Hematopoietic multipotent progenitor cell treated with erythropoietin and hydrocortisone succinate and interleukin-3 and kit ligand, for 17 days (in vitro differentiated cells): ENCODE results near the gene IQCK.

Source experiments
- DNase-seq: peaks from one replicate; pipeline ENCODE4 v3.0.0-alpha.2; 2015; ENCODE audit warnings: low spot score

IQCK gene

GRCh38 chr16:19860166-19861041 is 142.3 kb downstream of the IQCK start:
- no peak for DNase-seq

GRCh38 chr16:19861133-19861532 is 143.1 kb downstream of the IQCK start:
- no peak for DNase-seq

- DNase-seq: no peak
These were observed 143.8 kb downstream of the IQCK start for GRCh38 chr16:19861811-19862327.

- DNase-seq: no peak
These were observed 145.9 kb downstream of the IQCK start for GRCh38 chr16:19863990-19864389.

DNA sequence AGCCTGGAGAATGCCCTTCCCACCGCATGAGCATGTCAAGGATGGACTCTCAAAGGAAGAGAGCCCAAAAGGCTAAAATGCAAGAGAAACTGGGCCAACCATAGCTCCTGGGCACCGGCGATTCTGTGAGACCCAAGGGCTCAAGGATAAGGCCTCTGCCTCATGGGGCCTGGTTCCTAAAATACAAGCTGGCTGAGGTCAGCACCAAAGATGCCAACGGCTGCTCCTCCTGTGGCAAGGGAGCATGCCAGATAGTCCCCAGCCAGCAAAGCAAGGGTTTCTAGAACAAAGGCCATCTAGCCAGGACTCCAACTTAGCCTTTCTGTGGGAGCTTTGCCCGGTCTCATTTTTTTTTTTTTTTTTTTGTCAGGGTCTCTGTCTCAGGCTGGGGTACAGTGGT is 146.5 kb downstream of the IQCK start:
- no peak for DNase-seq

GRCh38 chr16:19868421-19868820 is 150.3 kb downstream of the IQCK start:
- DNase-seq: no peak

- DNase-seq: no peak
These were observed 153.7 kb downstream of the IQCK start for GRCh38 chr16:19871721-19872120.

- no peak for DNase-seq
These were observed 154.2 kb downstream of the IQCK start for GRCh38 chr16:19872179-19872863.

DNA sequence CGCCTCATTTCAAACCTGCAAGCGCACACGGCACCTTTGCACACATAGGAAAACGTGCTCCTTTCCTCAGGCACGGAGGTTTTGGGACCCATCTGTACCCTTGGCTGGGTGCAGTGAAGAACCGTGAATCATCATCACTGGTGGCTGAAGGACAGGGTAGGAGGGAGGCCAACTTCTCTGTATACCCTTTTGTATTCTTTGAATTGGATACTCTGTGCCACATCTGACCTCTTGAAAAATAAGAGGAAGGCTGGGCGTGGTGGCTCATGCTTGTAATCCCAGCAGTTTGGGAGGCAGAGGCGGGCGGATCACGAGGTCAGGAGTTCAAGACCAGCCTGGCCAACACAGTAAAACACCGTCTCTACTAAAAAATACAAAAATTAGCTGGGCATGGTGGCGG is 154.9 kb downstream of the IQCK start:
- no peak for DNase-seq

- no peak for DNase-seq
These were observed 156.0 kb downstream of the IQCK start for GRCh38 chr16:19874026-19874425.

DNA sequence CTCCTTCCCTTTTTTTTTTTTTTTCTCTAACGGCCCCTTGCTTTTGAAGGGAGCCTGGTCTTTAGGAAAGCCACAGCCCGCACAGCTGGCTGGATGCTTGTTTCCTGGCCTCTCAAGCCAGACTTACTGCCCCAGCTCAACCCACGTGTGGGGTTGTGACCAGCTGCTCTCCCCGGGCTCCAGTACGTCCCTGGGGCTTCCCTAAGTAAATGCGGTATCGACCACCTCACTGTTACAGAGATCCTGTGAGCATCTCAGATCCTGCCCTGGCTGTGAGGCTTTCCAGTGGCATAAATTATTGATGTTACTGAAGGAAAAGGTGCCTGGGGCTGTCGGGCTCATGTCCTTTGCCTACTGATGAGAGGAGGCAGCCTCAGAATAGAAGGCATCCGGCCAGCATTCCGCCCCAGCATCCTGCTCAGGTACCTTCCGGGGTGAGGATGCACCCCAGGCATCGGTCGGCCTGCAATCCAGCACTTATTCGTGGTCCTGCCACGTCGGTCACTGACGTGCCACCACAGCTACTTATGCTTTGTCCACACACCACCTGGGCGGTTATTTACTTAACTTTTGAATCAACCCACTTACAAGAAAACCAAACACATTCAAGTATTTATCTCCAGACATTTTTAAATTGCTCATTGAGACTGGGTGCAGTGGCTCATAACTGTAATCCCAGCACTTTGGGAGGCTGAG is 156.9 kb downstream of the IQCK start:
- DNase-seq: no peak

DNA sequence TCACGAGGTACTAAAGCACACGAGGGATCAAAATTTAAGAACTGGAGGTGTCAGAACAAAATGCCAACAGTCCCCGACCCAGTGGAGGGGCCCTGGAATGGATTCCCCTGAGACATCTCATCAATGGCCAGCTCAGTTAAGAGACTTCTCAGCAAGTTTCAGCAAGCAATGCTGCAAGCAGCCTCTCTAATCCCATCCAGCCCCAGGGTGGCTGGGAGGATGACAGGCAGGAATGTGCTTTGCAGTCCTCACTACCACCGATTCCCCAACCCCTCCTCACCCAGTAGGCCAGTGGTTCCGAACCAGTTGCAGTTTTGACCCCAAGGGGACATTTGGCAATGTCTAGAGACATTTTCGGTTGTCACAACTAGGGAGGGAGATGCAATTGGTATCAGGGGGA is 157.8 kb downstream of the IQCK start:
- DNase-seq: no peak

GRCh38 chr16:19876501-19877059 is 158.5 kb downstream of the IQCK start:
- DNase-seq: no peak

- DNase-seq: no peak
These were observed 160.7 kb downstream of the IQCK start for GRCh38 chr16:19878757-19879156.

DNA sequence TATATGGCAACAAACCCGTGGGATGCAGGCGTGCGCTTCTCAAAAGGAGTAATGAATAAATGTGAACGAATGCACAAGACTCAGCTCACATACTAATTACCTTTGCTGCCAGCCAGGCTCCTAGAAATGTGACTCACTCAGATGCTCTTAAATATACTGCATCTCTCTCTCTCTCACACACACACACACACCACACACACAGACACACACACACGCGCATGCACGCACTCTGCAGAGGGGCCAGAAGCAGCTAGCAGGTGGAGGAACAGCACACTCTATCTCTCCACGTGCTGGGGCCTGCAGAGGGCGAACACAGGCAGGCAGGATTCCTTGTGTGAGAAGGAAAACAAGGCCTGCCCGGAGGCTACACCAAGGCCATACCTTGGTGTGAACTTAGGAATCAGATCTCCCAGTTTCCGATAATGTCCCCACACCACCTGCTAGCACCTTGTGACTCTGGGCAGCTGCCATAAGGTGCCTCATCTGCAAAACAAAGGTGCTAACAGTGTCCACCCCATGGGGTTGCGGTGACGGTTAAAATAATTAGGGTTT is 161.2 kb downstream of the IQCK start:
- DNase-seq: no peak

- DNase-seq: no peak
These were observed 163.0 kb downstream of the IQCK start for GRCh38 chr16:19881028-19881427.

- DNase-seq: no peak
These were observed 163.7 kb downstream of the IQCK start for GRCh38 chr16:19881783-19882182.

- no peak for DNase-seq
These were observed 164.1 kb downstream of the IQCK start for GRCh38 chr16:19882186-19882585.

DNA sequence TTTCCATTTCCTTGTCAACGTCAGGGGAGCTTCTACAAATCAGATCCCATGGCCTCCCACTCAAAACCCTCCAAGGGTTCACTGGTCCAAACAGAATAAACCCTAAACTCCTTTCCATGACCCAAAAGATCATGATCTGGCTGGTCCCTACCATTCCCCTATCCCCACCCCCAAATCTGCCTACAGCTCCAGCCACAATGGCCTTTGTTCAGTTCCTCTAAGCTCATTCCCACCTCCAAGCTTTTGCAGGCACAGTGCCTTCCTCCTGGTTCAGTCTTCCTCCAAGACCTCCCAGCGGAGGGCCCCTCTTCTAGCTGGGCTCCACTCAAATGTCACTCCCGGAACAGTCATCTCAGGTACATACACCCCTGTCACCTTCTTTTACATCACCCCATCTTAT is 164.6 kb downstream of the IQCK start:
- no peak for DNase-seq

- no peak for DNase-seq
These were observed 165.4 kb downstream of the IQCK start for GRCh38 chr16:19883296-19883965.

GRCh38 chr16:19883966-19884485 is 166.0 kb downstream of the IQCK start:
- DNase-seq: no peak
